H9 (cell line): ENCODE results near the gene ANKDD1A. TPM values are rescaled to one million over a fixed set of nuclear protein-coding genes. Genes with fewer than 3 reads are reported as not detected.

Source experiments
- DNase-seq: peaks from one replicate; pipeline ENCODE4 v3.0.0-alpha.2; 2017
- H2AFZ ChIP-seq: one replicate; pipeline ENCODE4 v1.6.1; 2013; ENCODE audit warnings: mild to moderate bottlenecking, low read length, control low read depth, moderate library complexity
- H2AK5ac ChIP-seq: 2 replicates; pipeline ENCODE4 v1.6.1; 2013; ENCODE audit warnings: low read length, control low read depth, mixed read lengths; ENCODE audit not compliant: insufficient read length
- H2BK120ac ChIP-seq: one replicate; pipeline ENCODE4 v1.6.1; 2013; ENCODE audit warnings: low read depth, mild to moderate bottlenecking, low read length, control low read depth, inconsistent platforms; ENCODE audit not compliant: poor library complexity, severe bottlenecking
- H2BK12ac ChIP-seq: 2 replicates; pipeline ENCODE4 v1.6.1; 2013; ENCODE audit warnings: low read length, control low read depth, mixed read lengths, low read depth; ENCODE audit not compliant: insufficient read length
- H2BK15ac ChIP-seq: 2 replicates; pipeline ENCODE4 v1.6.1; 2013; ENCODE audit warnings: low read depth, low read length, control low read depth
- H2BK20ac ChIP-seq: one replicate; pipeline ENCODE4 v1.6.1; 2013; ENCODE audit warnings: low read depth, mild to moderate bottlenecking, low read length, control low read depth, inconsistent platforms; ENCODE audit not compliant: poor library complexity, severe bottlenecking
- H2BK5ac ChIP-seq: 2 replicates; pipeline ENCODE4 v1.6.1; 2013; ENCODE audit warnings: low read length, control low read depth, mixed read lengths; ENCODE audit not compliant: insufficient read length
- H3K14ac ChIP-seq: 2 replicates; pipeline ENCODE4 v1.6.1; 2013; ENCODE audit warnings: low read length, control low read depth; ENCODE audit not compliant: insufficient read depth
- H3K18ac ChIP-seq: 2 replicates; pipeline ENCODE4 v1.6.1; 2013; ENCODE audit warnings: low read depth, mild to moderate bottlenecking, mixed read lengths, low read length, control low read depth; ENCODE audit not compliant: insufficient read length
- H3K23ac ChIP-seq: 2 replicates; pipeline ENCODE4 v1.6.1; 2013; ENCODE audit warnings: low read length, control low read depth, mixed read lengths, low read depth; ENCODE audit not compliant: insufficient read length
- H3K23me2 ChIP-seq: 2 replicates; pipeline ENCODE4 v1.6.1; 2013; ENCODE audit warnings: low read depth, mild to moderate bottlenecking, mixed read lengths, low read length, control low read depth; ENCODE audit not compliant: insufficient read length, poor library complexity, severe bottlenecking
- H3K27ac ChIP-seq: 2 replicates; pipeline ENCODE4 v1.5.1; 2013; ENCODE audit warnings: low read length, control low read depth, mixed read lengths, low read depth; ENCODE audit not compliant: insufficient read length
- H3K27me3 ChIP-seq: 2 replicates; pipeline ENCODE4 v1.6.1; 2013; ENCODE audit warnings: low read length, control low read depth, inconsistent platforms; ENCODE audit not compliant: insufficient read depth
- H3K4ac ChIP-seq: 2 replicates; pipeline ENCODE4 v1.6.1; 2013; ENCODE audit warnings: low read depth, mild to moderate bottlenecking, control low read depth, inconsistent platforms, low read length, moderate library complexity
- H3K4me1 ChIP-seq: 2 replicates; pipeline ENCODE4 v1.6.1; 2013; ENCODE audit warnings: low read length, control low read depth, inconsistent platforms; ENCODE audit not compliant: insufficient read depth
- H3K4me2 ChIP-seq: 2 replicates; pipeline ENCODE4 v1.6.1; 2013; ENCODE audit warnings: low read length, control low read depth, mixed read lengths; ENCODE audit not compliant: insufficient read length, insufficient read depth
- H3K56ac ChIP-seq: 2 replicates; pipeline ENCODE4 v1.6.1; 2013; ENCODE audit warnings: low read depth, mild to moderate bottlenecking, mixed read lengths, low read length, control low read depth; ENCODE audit not compliant: insufficient read length
- H3K79me1 ChIP-seq: 2 replicates; pipeline ENCODE4 v1.6.1; 2013; ENCODE audit warnings: low read depth, mild to moderate bottlenecking, moderate library complexity, low read length, control low read depth, inconsistent platforms; ENCODE audit not compliant: insufficient read depth, poor library complexity, severe bottlenecking
- H3K79me2 ChIP-seq: 2 replicates; pipeline ENCODE4 v1.6.1; 2013; ENCODE audit warnings: low read length, control low read depth, inconsistent platforms; ENCODE audit not compliant: insufficient read depth
- H3K9ac ChIP-seq: 2 replicates; pipeline ENCODE4 v1.6.1; 2013; ENCODE audit warnings: low read length, control low read depth, mixed read lengths; ENCODE audit not compliant: insufficient read length; ENCODE audit errors: extremely low read depth
- H3K9me3 ChIP-seq: one replicate; pipeline ENCODE4 v1.6.1; 2013; ENCODE audit warnings: low read depth, low read length, inconsistent platforms; ENCODE audit not compliant: control insufficient read depth
- H3T11ph ChIP-seq: one replicate; pipeline ENCODE4 v1.6.1; 2013; ENCODE audit warnings: mild to moderate bottlenecking, low read length, control low read depth, inconsistent platforms
- H4K20me1 ChIP-seq: one replicate; pipeline ENCODE4 v1.6.1; 2013; ENCODE audit not compliant: control insufficient read depth, insufficient read length, insufficient read depth
- H4K5ac ChIP-seq: 2 replicates; pipeline ENCODE4 v1.6.1; 2013; ENCODE audit warnings: low read depth, mild to moderate bottlenecking, mixed read lengths, low read length, control low read depth; ENCODE audit not compliant: insufficient read length
- H4K8ac ChIP-seq: replicated peaks from 2 replicates; pipeline ENCODE4 v1.6.1; 2013; ENCODE audit warnings: low read length, control low read depth, mixed read lengths, low read depth; ENCODE audit not compliant: insufficient read length
- H4K91ac ChIP-seq: 2 replicates; pipeline ENCODE4 v1.6.1; 2013; ENCODE audit warnings: low read depth, mild to moderate bottlenecking, moderate library complexity, mixed read lengths, low read length, control low read depth; ENCODE audit not compliant: insufficient read length
- H3K27ac Mint-ChIP-seq, 3 experiments: 2 replicates in 2 of 3; 3 replicates in 1 of 3; pipeline ENCODE4 v1.8.0; 2020 to 2021; ENCODE audit warnings: mixed read lengths in 3 of 3, mild to moderate bottlenecking in 1 of 3, moderate library complexity in 1 of 3
- H3K27me3 Mint-ChIP-seq: 2 replicates; pipeline ENCODE4 v1.8.0; 2021; ENCODE audit warnings: low read depth, mild to moderate bottlenecking, moderate library complexity, mixed read lengths
- H3K36me3 Mint-ChIP-seq, 3 experiments: 2 replicates in 2 of 3; 3 replicates in 1 of 3; pipeline ENCODE4 v1.8.0; 2020 to 2021; ENCODE audit warnings: low read depth in 3 of 3, mixed read lengths in 3 of 3; ENCODE audit not compliant: insufficient read depth in 1 of 3
- H3K4me1 Mint-ChIP-seq, 2 experiments: 2 replicates each; pipeline ENCODE4 v1.8.0; 2020; ENCODE audit warnings: mixed read lengths in 2 of 2
- H3K4me3 Mint-ChIP-seq, 2 experiments: 2 replicates in 1 of 2; 3 replicates in 1 of 2; pipeline ENCODE4 v1.8.0; 2020 to 2021; ENCODE audit warnings: mild to moderate bottlenecking in 2 of 2, mixed read lengths in 2 of 2, moderate library complexity in 1 of 2
- H3K9me3 Mint-ChIP-seq, 2 experiments: 2 replicates in 1 of 2; 3 replicates in 1 of 2; pipeline ENCODE4 v1.8.0; 2020; ENCODE audit warnings: mild to moderate bottlenecking in 2 of 2, mixed read lengths in 2 of 2, moderate library complexity in 1 of 2
- WGBS: extraction: QIAGEN DNeasy Blood & Tissue Kit; methylation state at CpG from one replicate; pipeline ENCODE4 v1.1.7; 2013; ENCODE audit warnings: missing lambda C conversion rate, low lambda C conversion rate, mixed read lengths; ENCODE audit not compliant: insufficient read length; ENCODE audit errors: extremely low coverage; 5-methylcytosine and 5-hydroxymethylcytosine counted together
- total RNA-seq: library from RNA; stranded (reverse); gene quantifications from 2 replicates; pipeline ENCODE4 v1.2.1, GENCODE V29; 2021
- TF ChIP-seq, protein P1 (sequence below): fragments of 200-600 bp; sonication (generic); conservative IDR thresholded peaks from 3 replicates; pipeline ENCODE4 v1.8.0; 2021; ENCODE audit warnings: antibody characterized with exemption, mild to moderate bottlenecking

The ANKDD1A gene
- total RNA-seq, 1 experiment from 2014 or later = 3.7 TPM

DNA sequence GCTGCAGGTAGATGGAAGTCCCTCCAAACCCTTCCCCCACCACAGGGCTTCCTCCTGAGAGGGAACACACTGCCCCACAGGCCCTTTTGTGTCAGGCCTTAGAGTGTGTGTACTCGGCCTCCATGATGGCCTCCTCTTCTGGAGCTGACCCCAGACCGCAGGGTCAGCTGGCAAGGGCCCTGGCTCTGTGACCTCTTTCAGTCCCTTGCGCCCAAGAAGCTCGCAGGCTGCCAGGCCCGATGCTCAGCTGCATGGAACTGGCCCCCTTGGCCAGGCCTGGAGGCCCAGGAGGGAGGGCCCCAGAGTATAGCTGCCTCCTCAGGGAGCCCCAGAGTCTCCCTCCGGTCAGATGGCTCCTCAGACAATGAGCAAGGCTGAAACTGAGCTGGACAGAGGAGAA, 23.4 kb upstream of the ANKDD1A start:
- Histone ChIP-seq H2BK120ac (no peak overlapping the region), H3K79me1 (no peaks in the 10 kb centered on the region), H3K23me2 (no peaks in the 10 kb centered on the region), H3K56ac (no peak overlapping the region), H2BK20ac (no peak overlapping the region), H2BK12ac (no peak overlapping the region), H4K91ac (no peak overlapping the region), H4K20me1 (no peaks in the 10 kb centered on the region), H3K23ac (no peak overlapping the region), H2BK15ac (no peak overlapping the region), H2AFZ (no peak overlapping the region), H3T11ph (no peak overlapping the region), H3K14ac (no peak overlapping the region), H3K27ac (no peak overlapping the region), H3K4ac (no peak overlapping the region), H4K8ac (no peak overlapping the region), H4K5ac (no peak overlapping the region), H3K4me1 (no peaks in the 10 kb centered on the region), H3K79me2 (no peaks in the 10 kb centered on the region), H3K27me3 (no peaks in the 10 kb centered on the region), H3K18ac (no peak overlapping the region), H2BK5ac (no peak overlapping the region), H3K9me3 (no peaks in the 10 kb centered on the region), H3K9ac (no peak overlapping the region), H3K4me2 (no peak overlapping the region), H2AK5ac (no peak overlapping the region)
- H3K27ac Mint-ChIP-seq = no peak overlapping the region
- DNase-seq = no peak
- no peaks in the 10 kb centered on the region for H3K36me3 Mint-ChIP-seq
- peaks cover 2% of the 10 kb centered on the region; the same call in 1 of the 2 replicates for H3K27me3 Mint-ChIP-seq
- peaks cover 15 to 31% of the 10 kb centered on the region in 2 experiments for H3K4me1 Mint-ChIP-seq
- H3K9me3 Mint-ChIP-seq = no peaks in the 10 kb centered on the region
- WGBS = no CpG with 5 or more reads among the region's 6 CpGs
- no peak overlapping the region for H3K4me3 Mint-ChIP-seq
- TF ChIP-seq, protein P1, sequence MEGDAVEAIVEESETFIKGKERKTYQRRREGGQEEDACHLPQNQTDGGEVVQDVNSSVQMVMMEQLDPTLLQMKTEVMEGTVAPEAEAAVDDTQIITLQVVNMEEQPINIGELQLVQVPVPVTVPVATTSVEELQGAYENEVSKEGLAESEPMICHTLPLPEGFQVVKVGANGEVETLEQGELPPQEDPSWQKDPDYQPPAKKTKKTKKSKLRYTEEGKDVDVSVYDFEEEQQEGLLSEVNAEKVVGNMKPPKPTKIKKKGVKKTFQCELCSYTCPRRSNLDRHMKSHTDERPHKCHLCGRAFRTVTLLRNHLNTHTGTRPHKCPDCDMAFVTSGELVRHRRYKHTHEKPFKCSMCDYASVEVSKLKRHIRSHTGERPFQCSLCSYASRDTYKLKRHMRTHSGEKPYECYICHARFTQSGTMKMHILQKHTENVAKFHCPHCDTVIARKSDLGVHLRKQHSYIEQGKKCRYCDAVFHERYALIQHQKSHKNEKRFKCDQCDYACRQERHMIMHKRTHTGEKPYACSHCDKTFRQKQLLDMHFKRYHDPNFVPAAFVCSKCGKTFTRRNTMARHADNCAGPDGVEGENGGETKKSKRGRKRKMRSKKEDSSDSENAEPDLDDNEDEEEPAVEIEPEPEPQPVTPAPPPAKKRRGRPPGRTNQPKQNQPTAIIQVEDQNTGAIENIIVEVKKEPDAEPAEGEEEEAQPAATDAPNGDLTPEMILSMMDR = no peak
